Prostate gland (tissue), 2 donors: ENCODE measurements around the gene LRRC18.

Experiments
- CTCF ChIP-seq, 4 experiments: fragments of 200-600 bp in 2 of 4; fragments of 450-650 bp in 2 of 4; sonication (generic) in 2 of 4; IDR thresholded peaks; 1 replicate in 3 of 4; 2 replicates in 1 of 4; pipeline ENCODE4 v1.5.1; 2016 to 2019; ENCODE audit warnings: antibody characterized with exemption in 4 of 4, mild to moderate bottlenecking in 2 of 4, moderate library complexity in 2 of 4
- POLR2A ChIP-seq: fragments of 450-650 bp; IDR thresholded peaks from one replicate; pipeline ENCODE4 v1.6.1; 2016; ENCODE audit warnings: antibody characterized with exemption, mild to moderate bottlenecking
- POLR2AphosphoS5 ChIP-seq: sonication (generic); formaldehyde crosslinking; IDR thresholded peaks from one replicate; pipeline ENCODE4 v1.6.1; 2017; ENCODE audit warnings: antibody characterized with exemption

- no peak for TF ChIP-seq CTCF (IDR thresholded peaks at IDR 0.05)
- TF ChIP-seq POLR2A, result no peak
- TF ChIP-seq POLR2AphosphoS5, result no peak
Observed at GRCh38 chr10:48883701-48884100, 55.9 kb downstream of the LRRC18 start.
